ENCODE measurements around the gene CFAP73. TPM values are rescaled to one million over a fixed set of nuclear protein-coding genes. Genes with fewer than 3 reads are reported as not detected.

Gene CFAP73
- total RNA-seq, 1 donor from 2014 or later = not detected

- peak overlapping the region in 1 of 3 donors; percentile 40 for H3K9ac ChIP-seq (ENCODE audit: low read depth in 1 of 3, low read length in 3 of 3)
- H3K9me3 ChIP-seq (ENCODE audit: control insufficient read depth in 3 of 3, low read length in 3 of 3) = no peaks in the 10 kb centered on the region
- peaks cover 0 to 7% (median 4%) of the 10 kb centered on the region in 3 donors for H3K36me3 ChIP-seq (ENCODE audit: control insufficient read depth in 3 of 3, insufficient read depth in 3 of 3, low read length in 3 of 3)
- H3K4me1 ChIP-seq (ENCODE audit: control insufficient read depth in 3 of 3, insufficient read depth in 3 of 3, low read length in 3 of 3) = peaks cover 11 to 39% (median 29%) of the 10 kb centered on the region in 3 donors
- no peaks in the 10 kb centered on the region for H3K27me3 ChIP-seq (ENCODE audit: control insufficient read depth in 3 of 3, insufficient read depth in 3 of 3, low read length in 3 of 3)
- H3K4me3 ChIP-seq (ENCODE audit: low read length in 3 of 3) = no peak overlapping the region
- no peak overlapping the region for H3K27ac ChIP-seq (ENCODE audit: low read depth, low read length)
Measured at GRCh38 chr12:113196990-113197389, 47.5 kb downstream of the CFAP73 start.

GRCh38 chr12:113197518-113198077, 48.1 kb downstream of the CFAP73 start:
- Histone ChIP-seq H3K4me1 (ENCODE audit: control insufficient read depth in 3 of 3, insufficient read depth in 3 of 3, low read length in 3 of 3) (peaks cover 11 to 36% (median 30%) of the 10 kb centered on the region in 3 donors), H3K4me3 (ENCODE audit: low read length in 3 of 3) (no peak overlapping the region), H3K27ac (ENCODE audit: low read depth, low read length) (no peak overlapping the region), H3K36me3 (ENCODE audit: control insufficient read depth in 3 of 3, insufficient read depth in 3 of 3, low read length in 3 of 3) (peaks cover 0 to 3% (median 0%) of the 10 kb centered on the region in 3 donors), H3K9me3 (ENCODE audit: control insufficient read depth in 3 of 3, low read length in 3 of 3) (no peaks in the 10 kb centered on the region), H3K27me3 (ENCODE audit: control insufficient read depth in 3 of 3, insufficient read depth in 3 of 3, low read length in 3 of 3) (no peaks in the 10 kb centered on the region), H3K9ac (ENCODE audit: low read depth in 1 of 3, low read length in 3 of 3) (no peak overlapping the region)

GRCh38 chr12:113198296-113198695, 48.8 kb downstream of the CFAP73 start:
- H3K4me1 ChIP-seq (ENCODE audit: control insufficient read depth in 3 of 3, insufficient read depth in 3 of 3, low read length in 3 of 3) = peaks cover 9 to 32% (median 30%) of the 10 kb centered on the region in 3 donors
- H3K4me3 ChIP-seq (ENCODE audit: low read length in 3 of 3) = no peak overlapping the region
- H3K36me3 ChIP-seq (ENCODE audit: control insufficient read depth in 3 of 3, insufficient read depth in 3 of 3, low read length in 3 of 3) = no peaks in the 10 kb centered on the region
- H3K9me3 ChIP-seq (ENCODE audit: control insufficient read depth in 3 of 3, low read length in 3 of 3) = no peaks in the 10 kb centered on the region
- no peak overlapping the region for H3K27ac ChIP-seq (ENCODE audit: low read depth, low read length)
- H3K27me3 ChIP-seq (ENCODE audit: control insufficient read depth in 3 of 3, insufficient read depth in 3 of 3, low read length in 3 of 3) = no peaks in the 10 kb centered on the region
- H3K9ac ChIP-seq (ENCODE audit: low read depth in 1 of 3, low read length in 3 of 3) = no peak overlapping the region

GRCh38 chr12:113200021-113200797, 50.7 kb downstream of the CFAP73 start:
- Histone ChIP-seq H3K27ac (ENCODE audit: low read depth, low read length) (no peak overlapping the region), H3K27me3 (ENCODE audit: control insufficient read depth in 3 of 3, insufficient read depth in 3 of 3, low read length in 3 of 3) (no peaks in the 10 kb centered on the region), H3K9me3 (ENCODE audit: control insufficient read depth in 3 of 3, low read length in 3 of 3) (no peaks in the 10 kb centered on the region), H3K9ac (ENCODE audit: low read depth in 1 of 3, low read length in 3 of 3) (no peak overlapping the region), H3K36me3 (ENCODE audit: control insufficient read depth in 3 of 3, insufficient read depth in 3 of 3, low read length in 3 of 3) (no peaks in the 10 kb centered on the region), H3K4me1 (ENCODE audit: control insufficient read depth in 3 of 3, insufficient read depth in 3 of 3, low read length in 3 of 3) (peaks cover 7 to 26% (median 26%) of the 10 kb centered on the region in 3 donors), H3K4me3 (ENCODE audit: low read length in 3 of 3) (no peak overlapping the region)

- H3K27me3 ChIP-seq (ENCODE audit: control insufficient read depth in 3 of 3, insufficient read depth in 3 of 3, low read length in 3 of 3) = no peaks in the 10 kb centered on the region
- no peaks in the 10 kb centered on the region for H3K36me3 ChIP-seq (ENCODE audit: control insufficient read depth in 3 of 3, insufficient read depth in 3 of 3, low read length in 3 of 3)
- H3K4me3 ChIP-seq (ENCODE audit: low read length in 3 of 3) = no peak overlapping the region
- no peaks in the 10 kb centered on the region for H3K9me3 ChIP-seq (ENCODE audit: control insufficient read depth in 3 of 3, low read length in 3 of 3)
- no peak overlapping the region for H3K9ac ChIP-seq (ENCODE audit: low read depth in 1 of 3, low read length in 3 of 3)
- peaks cover 7 to 26% (median 25%) of the 10 kb centered on the region in 3 donors for H3K4me1 ChIP-seq (ENCODE audit: control insufficient read depth in 3 of 3, insufficient read depth in 3 of 3, low read length in 3 of 3)
- H3K27ac ChIP-seq (ENCODE audit: low read depth, low read length) = no peak overlapping the region
Measured at GRCh38 chr12:113201187-113202177, 52.0 kb downstream of the CFAP73 start.

- Histone ChIP-seq H3K9ac (ENCODE audit: low read depth in 1 of 3, low read length in 3 of 3) (no peak overlapping the region), H3K27ac (ENCODE audit: low read depth, low read length) (no peak overlapping the region), H3K36me3 (ENCODE audit: control insufficient read depth in 3 of 3, insufficient read depth in 3 of 3, low read length in 3 of 3) (no peaks in the 10 kb centered on the region), H3K4me1 (ENCODE audit: control insufficient read depth in 3 of 3, insufficient read depth in 3 of 3, low read length in 3 of 3) (peaks cover 7 to 20% (median 20%) of the 10 kb centered on the region in 3 donors), H3K27me3 (ENCODE audit: control insufficient read depth in 3 of 3, insufficient read depth in 3 of 3, low read length in 3 of 3) (no peaks in the 10 kb centered on the region), H3K4me3 (ENCODE audit: low read length in 3 of 3) (no peak overlapping the region), H3K9me3 (ENCODE audit: control insufficient read depth in 3 of 3, low read length in 3 of 3) (no peaks in the 10 kb centered on the region)
Measured at GRCh38 chr12:113202300-113203075, 53.0 kb downstream of the CFAP73 start.

- peak overlapping the region; percentile 42 for H3K27ac ChIP-seq (ENCODE audit: low read depth, low read length)
- H3K27me3 ChIP-seq (ENCODE audit: control insufficient read depth in 3 of 3, insufficient read depth in 3 of 3, low read length in 3 of 3) = no peaks in the 10 kb centered on the region
- H3K9me3 ChIP-seq (ENCODE audit: control insufficient read depth in 3 of 3, low read length in 3 of 3) = no peaks in the 10 kb centered on the region
- H3K36me3 ChIP-seq (ENCODE audit: control insufficient read depth in 3 of 3, insufficient read depth in 3 of 3, low read length in 3 of 3) = no peaks in the 10 kb centered on the region
- peaks cover 7 to 22% (median 20%) of the 10 kb centered on the region in 3 donors for H3K4me1 ChIP-seq (ENCODE audit: control insufficient read depth in 3 of 3, insufficient read depth in 3 of 3, low read length in 3 of 3)
- H3K4me3 ChIP-seq (ENCODE audit: low read length in 3 of 3) = no peak overlapping the region
- peak overlapping the region in 1 of 3 donors; percentile 3 for H3K9ac ChIP-seq (ENCODE audit: low read depth in 1 of 3, low read length in 3 of 3)
Measured at GRCh38 chr12:113203852-113204760, 54.6 kb downstream of the CFAP73 start.

GRCh38 chr12:113204804-113205203, 55.3 kb downstream of the CFAP73 start:
- Histone ChIP-seq H3K9me3 (ENCODE audit: control insufficient read depth in 3 of 3, low read length in 3 of 3) (no peaks in the 10 kb centered on the region), H3K27ac (ENCODE audit: low read depth, low read length) (peak overlapping the region; percentile 42), H3K4me1 (ENCODE audit: control insufficient read depth in 3 of 3, insufficient read depth in 3 of 3, low read length in 3 of 3) (peaks cover 7 to 25% (median 20%) of the 10 kb centered on the region in 3 donors), H3K36me3 (ENCODE audit: control insufficient read depth in 3 of 3, insufficient read depth in 3 of 3, low read length in 3 of 3) (no peaks in the 10 kb centered on the region), H3K27me3 (ENCODE audit: control insufficient read depth in 3 of 3, insufficient read depth in 3 of 3, low read length in 3 of 3) (no peaks in the 10 kb centered on the region), H3K4me3 (ENCODE audit: low read length in 3 of 3) (no peak overlapping the region), H3K9ac (ENCODE audit: low read depth in 1 of 3, low read length in 3 of 3) (peak overlapping the region in 1 of 3 donors; percentile 3)

Data from skeletal muscle tissue (tissue), 4 donors.